Nephron (organoid): ENCODE data around the gene NMUR1.
A peak's percentile ranks its signal among the peaks of the same experiment; 100 is the strongest.
"Not testable (repeated sequence)": the region's sequence is repeated elsewhere in the genome, so short reads cannot be mapped to it uniquely, and the experiment has no call there.

Experiments used
- H3K27ac Mint-ChIP-seq, 3 experiments: 2 replicates each; pipeline ENCODE4 v1.8.0; 2020; ENCODE audit warnings: mixed read lengths in 3 of 3, mild to moderate bottlenecking in 2 of 3, moderate library complexity in 1 of 3
- H3K27me3 Mint-ChIP-seq: 2 replicates; pipeline ENCODE4 v1.8.0; 2021; ENCODE audit warnings: low read depth, mild to moderate bottlenecking, moderate library complexity, mixed read lengths
- H3K36me3 Mint-ChIP-seq: 2 replicates; pipeline ENCODE4 v1.8.0; 2020; ENCODE audit warnings: low read depth, mixed read lengths
- H3K4me1 Mint-ChIP-seq: 2 replicates; pipeline ENCODE4 v1.8.0; 2020; ENCODE audit warnings: mixed read lengths
- H3K4me3 Mint-ChIP-seq, 3 experiments: 2 replicates each; pipeline ENCODE4 v1.8.0; 2020; ENCODE audit warnings: mild to moderate bottlenecking in 3 of 3, mixed read lengths in 3 of 3, moderate library complexity in 2 of 3
- H3K9me3 Mint-ChIP-seq: 2 replicates; pipeline ENCODE4 v1.8.0; 2020; ENCODE audit warnings: mixed read lengths
- CTCF ChIP-seq, 3 experiments: fragments of 200-600 bp; sonication (generic); IDR thresholded peaks; one replicate each; pipeline ENCODE4 v1.5.0; 2021; ENCODE audit warnings: antibody characterized with exemption in 3 of 3; ENCODE audit not compliant: unreplicated experiment in 3 of 3

Gene NMUR1

DNA sequence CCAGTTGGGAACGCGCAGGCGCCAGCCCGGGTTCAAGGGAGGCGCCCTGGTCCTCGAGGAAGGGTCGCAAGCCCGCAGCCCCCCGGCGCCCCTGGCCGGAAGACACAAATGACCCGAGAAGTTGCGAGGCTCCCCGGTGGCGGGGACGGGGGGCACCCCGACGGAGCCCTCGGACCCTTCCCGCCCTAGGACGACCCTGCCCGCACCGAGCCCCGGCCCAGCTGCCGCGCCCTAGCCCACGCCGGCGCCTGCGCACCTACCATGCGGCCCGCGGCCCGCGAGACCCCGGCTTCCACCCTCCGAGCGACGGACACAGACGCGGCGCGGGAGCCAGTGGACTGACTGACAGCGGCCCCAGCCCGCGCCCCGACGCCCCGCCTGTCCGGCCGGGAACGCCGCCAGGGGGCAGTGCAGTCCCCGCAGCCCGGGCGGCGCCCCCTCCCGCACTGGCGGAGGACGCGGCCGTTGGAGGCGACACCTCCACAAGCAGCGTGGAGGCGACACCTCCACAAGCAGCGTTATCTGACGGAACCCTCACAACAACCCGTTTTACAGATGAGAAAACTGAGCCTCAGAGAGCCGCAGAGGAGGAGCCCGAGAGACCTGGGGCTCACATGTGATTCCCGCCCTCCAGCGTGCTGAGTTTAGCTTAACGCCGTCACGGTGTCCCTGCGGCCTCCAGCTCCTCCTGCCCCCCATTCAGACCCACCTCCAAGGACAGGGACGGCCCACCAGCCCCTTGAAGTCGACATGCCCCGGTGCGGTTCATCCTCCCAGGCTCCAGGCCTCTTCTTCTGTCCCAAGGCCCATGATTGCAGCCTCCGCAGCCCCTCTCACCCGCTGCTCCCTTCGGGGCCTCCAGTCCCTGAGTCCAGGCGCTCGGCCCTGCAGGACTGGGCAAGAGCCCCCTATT, at the start of gene NMUR1:
NMUR1 (minus strand) TSS at position 347 of the 913 bp plus-strand sequence; CDS start at position 263, 84 bp downstream.
- Mint-ChIP-seq H3K4me1 (peaks cover 10% of the 10 kb centered on the region), H3K36me3 (no peaks in the 10 kb centered on the region), H3K4me3 (peak within 1 kb of the TSS; percentile 35 to 62 (median 46)), H3K27me3 (peaks cover 44% of the 10 kb centered on the region), H3K27ac (no peak within 1 kb of the TSS), H3K9me3 (no peaks in the 10 kb centered on the region)
- peak; percentile 76 to 84 (median 84) for TF ChIP-seq CTCF (IDR thresholded peaks at IDR 0.05; ENCODE audit: unreplicated experiment in 3 of 3)

DNA sequence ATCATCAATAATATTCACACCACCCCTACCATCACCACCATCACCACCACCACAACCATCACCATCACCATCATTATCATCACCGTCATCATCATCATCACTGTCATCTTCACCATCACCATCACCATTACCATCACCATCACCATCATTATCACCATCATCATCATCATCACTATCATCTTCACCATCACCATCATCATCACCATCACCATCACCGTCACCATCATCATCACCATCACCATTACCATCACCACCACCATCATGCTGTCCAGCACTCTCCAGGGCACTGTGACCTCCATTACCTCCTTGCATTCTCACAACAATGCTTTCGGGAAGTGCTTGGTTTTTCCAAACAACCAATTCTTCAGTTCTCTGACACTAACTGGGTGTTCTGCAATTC, 49.3 kb upstream of the NMUR1 start:
- Mint-ChIP-seq H3K27ac (peak overlapping the region in 1 of 3 experiments; percentile 25), H3K27me3 (peaks cover 9% of the 10 kb centered on the region), H3K4me1 (peaks cover 14% of the 10 kb centered on the region), H3K36me3 (no peaks in the 10 kb centered on the region), H3K4me3 (peak overlapping the region in 1 of 3 experiments; percentile 1), H3K9me3 (peaks cover 4% of the 10 kb centered on the region)
- TF ChIP-seq CTCF (IDR thresholded peaks at IDR 0.05; ENCODE audit: unreplicated experiment in 3 of 3): no peak

DNA sequence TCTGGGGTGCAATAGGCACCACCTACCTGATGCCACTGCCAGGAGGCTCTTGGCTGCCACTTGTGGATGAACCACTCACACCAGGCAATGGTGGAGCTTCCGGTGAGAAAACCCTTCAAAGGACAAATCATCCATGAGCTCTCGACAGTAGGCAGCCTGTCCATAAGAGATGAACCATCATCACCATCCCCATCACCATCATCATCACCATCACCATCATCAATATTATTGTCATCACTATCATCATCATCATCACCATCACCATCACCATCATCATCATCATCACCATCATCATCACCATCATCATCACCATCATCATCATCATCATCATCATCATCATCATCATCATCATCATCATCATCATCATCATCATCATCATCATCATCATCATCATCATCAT, 48.4 kb upstream of the NMUR1 start:
- not testable (repeated sequence) for H3K4me3 Mint-ChIP-seq, H3K36me3 Mint-ChIP-seq, H3K9me3 Mint-ChIP-seq, H3K27ac Mint-ChIP-seq, H3K27me3 Mint-ChIP-seq
- peaks cover 14% of the 10 kb centered on the region for H3K4me1 Mint-ChIP-seq

- TF ChIP-seq CTCF (IDR thresholded peaks at IDR 0.05; ENCODE audit: unreplicated experiment in 3 of 3): no peak
- Mint-ChIP-seq H3K27ac (no peak overlapping the region), H3K4me1 (peaks cover 24% of the 10 kb centered on the region), H3K9me3 (peaks cover 4% of the 10 kb centered on the region), H3K27me3 (peaks cover 9% of the 10 kb centered on the region), H3K4me3 (no peak overlapping the region), H3K36me3 (no peaks in the 10 kb centered on the region)
Measured at GRCh38 chr2:231576465-231576864, 46.2 kb upstream of the NMUR1 start.

- TF ChIP-seq CTCF (IDR thresholded peaks at IDR 0.05; ENCODE audit: unreplicated experiment in 3 of 3): no peak
- Mint-ChIP-seq H3K27ac (no peak overlapping the region), H3K4me3 (no peak overlapping the region), H3K4me1 (peaks cover 25% of the 10 kb centered on the region), H3K27me3 (peaks cover 9% of the 10 kb centered on the region), H3K36me3 (no peaks in the 10 kb centered on the region), H3K9me3 (peaks cover 4% of the 10 kb centered on the region)
Measured at GRCh38 chr2:231575612-231576256, 45.5 kb upstream of the NMUR1 start.

DNA sequence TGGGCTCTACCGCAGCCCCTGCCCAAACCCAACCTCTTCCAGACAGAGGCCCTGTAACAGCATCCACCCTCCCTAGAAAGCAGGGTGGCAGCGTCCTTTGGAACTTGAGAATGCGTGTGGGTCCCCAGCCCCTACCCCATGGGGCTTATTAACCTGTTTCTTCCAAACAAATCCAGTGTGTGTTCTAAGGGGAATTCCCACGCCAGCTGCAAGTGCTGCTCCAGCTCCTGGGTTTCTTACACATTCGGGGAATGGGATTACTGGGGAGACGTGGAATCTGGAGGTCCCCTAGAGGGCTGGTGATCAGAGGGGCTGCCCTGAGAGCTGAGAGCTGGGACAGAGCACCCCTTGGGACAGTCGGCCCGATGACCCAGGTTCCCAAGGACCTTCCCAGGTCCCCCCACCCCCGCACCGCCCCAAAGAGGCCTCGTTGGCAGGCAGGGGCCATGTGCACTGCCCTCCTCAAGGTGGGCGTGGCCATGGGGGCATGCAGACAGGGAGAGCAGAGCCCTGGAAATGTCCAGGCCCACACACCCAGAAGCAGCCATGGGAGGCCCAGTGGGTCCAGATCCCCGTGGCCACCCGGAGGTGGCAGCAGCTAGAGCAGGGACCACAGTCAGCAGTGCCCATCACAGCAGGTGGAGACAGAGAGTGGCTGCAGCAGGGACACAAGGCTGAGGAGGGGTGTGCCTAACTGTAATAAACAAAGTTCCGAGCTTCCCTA, 43.6 kb upstream of the NMUR1 start:
- Mint-ChIP-seq H3K27ac (peak overlapping the region in 1 of 3 experiments; percentile 44), H3K36me3 (no peaks in the 10 kb centered on the region), H3K9me3 (no peaks in the 10 kb centered on the region), H3K4me3 (no peak overlapping the region), H3K4me1 (peaks cover 20% of the 10 kb centered on the region), H3K27me3 (peaks cover 4% of the 10 kb centered on the region)
- TF ChIP-seq CTCF (IDR thresholded peaks at IDR 0.05; ENCODE audit: unreplicated experiment in 3 of 3): no peak
